ENCODE results near the gene MCCC1.
"Not testable (repeated sequence)": the region's sequence is repeated elsewhere in the genome, so short reads cannot be mapped to it uniquely, and the experiment has no call there.

MCCC1 gene

GRCh38 chr3:183101040-183101439, 1.7 kb upstream of the MCCC1 start:
- DNase-seq = not testable (repeated sequence)

- no peak for DNase-seq
Observed at GRCh38 chr3:183100376-183100775, 1.1 kb upstream of the MCCC1 start.

- no peak for DNase-seq
Observed at GRCh38 chr3:183099838-183100204, 525 bp upstream of the MCCC1 start.

GRCh38 chr3:183098536-183099025, 715 bp downstream of the MCCC1 start:
- no peak for DNase-seq

- no peak for DNase-seq
Observed at GRCh38 chr3:183094711-183095110, 4.6 kb downstream of the MCCC1 start.

- no peak for DNase-seq
Observed at GRCh38 chr3:183092256-183092655, 7.0 kb downstream of the MCCC1 start.

- DNase-seq = no peak
Observed at GRCh38 chr3:183087184-183087583, 12.1 kb downstream of the MCCC1 start.

GRCh38 chr3:183085634-183086390, 13.5 kb downstream of the MCCC1 start:
- no peak for DNase-seq

GRCh38 chr3:183082355-183082915, 16.9 kb downstream of the MCCC1 start:
- no peak for DNase-seq

GRCh38 chr3:183081459-183082183, 17.7 kb downstream of the MCCC1 start:
- no peak for DNase-seq

GRCh38 chr3:183080628-183081027, 18.7 kb downstream of the MCCC1 start:
- DNase-seq = no peak

- DNase-seq = no peak
Observed at GRCh38 chr3:183074881-183075280, 24.4 kb downstream of the MCCC1 start.

GRCh38 chr3:183074261-183074660, 25.0 kb downstream of the MCCC1 start:
- DNase-seq = no peak

GRCh38 chr3:183073839-183074238, 25.5 kb downstream of the MCCC1 start:
- no peak for DNase-seq

GRCh38 chr3:183070892-183071291, 28.4 kb downstream of the MCCC1 start:
- DNase-seq = no peak

- no peak for DNase-seq
Observed at GRCh38 chr3:183069086-183069485, 30.2 kb downstream of the MCCC1 start.

GRCh38 chr3:183066891-183067290, 32.4 kb downstream of the MCCC1 start:
- not testable (repeated sequence) for DNase-seq

GRCh38 chr3:183064475-183064874, 34.8 kb downstream of the MCCC1 start:
- no peak for DNase-seq

GRCh38 chr3:183061391-183062172, 37.7 kb downstream of the MCCC1 start:
- DNase-seq = no peak

GRCh38 chr3:183058351-183058750, 40.9 kb downstream of the MCCC1 start:
- no peak for DNase-seq

- no peak for DNase-seq
Observed at GRCh38 chr3:183050706-183051105, 48.6 kb downstream of the MCCC1 start.

GRCh38 chr3:183046883-183047282, 52.4 kb downstream of the MCCC1 start:
- DNase-seq = no peak

GRCh38 chr3:183044547-183045229, 54.6 kb downstream of the MCCC1 start:
- DNase-seq = no peak

Data from NCI-H2171 (cell line).